GM21526 (cell line): ENCODE measurements around the gene TENT4A.

Experiments used
- ATAC-seq: cut with Tn5 transposase; IDR thresholded peaks from one replicate; pipeline ENCODE4 v1.9.1; 2021; ENCODE audit warnings: moderate library complexity; ENCODE audit not compliant: unreplicated experiment, low FRiP score

The TENT4A gene

GRCh38 chr5:6730807-6731206 is 17.6 kb downstream of the TENT4A start:
- ATAC-seq, result no peak

GRCh38 chr5:6731465-6732237 is 18.4 kb downstream of the TENT4A start:
- ATAC-seq, result no peak

GRCh38 chr5:6732634-6733410 is 19.6 kb downstream of the TENT4A start:
- ATAC-seq, result no peak

DNA sequence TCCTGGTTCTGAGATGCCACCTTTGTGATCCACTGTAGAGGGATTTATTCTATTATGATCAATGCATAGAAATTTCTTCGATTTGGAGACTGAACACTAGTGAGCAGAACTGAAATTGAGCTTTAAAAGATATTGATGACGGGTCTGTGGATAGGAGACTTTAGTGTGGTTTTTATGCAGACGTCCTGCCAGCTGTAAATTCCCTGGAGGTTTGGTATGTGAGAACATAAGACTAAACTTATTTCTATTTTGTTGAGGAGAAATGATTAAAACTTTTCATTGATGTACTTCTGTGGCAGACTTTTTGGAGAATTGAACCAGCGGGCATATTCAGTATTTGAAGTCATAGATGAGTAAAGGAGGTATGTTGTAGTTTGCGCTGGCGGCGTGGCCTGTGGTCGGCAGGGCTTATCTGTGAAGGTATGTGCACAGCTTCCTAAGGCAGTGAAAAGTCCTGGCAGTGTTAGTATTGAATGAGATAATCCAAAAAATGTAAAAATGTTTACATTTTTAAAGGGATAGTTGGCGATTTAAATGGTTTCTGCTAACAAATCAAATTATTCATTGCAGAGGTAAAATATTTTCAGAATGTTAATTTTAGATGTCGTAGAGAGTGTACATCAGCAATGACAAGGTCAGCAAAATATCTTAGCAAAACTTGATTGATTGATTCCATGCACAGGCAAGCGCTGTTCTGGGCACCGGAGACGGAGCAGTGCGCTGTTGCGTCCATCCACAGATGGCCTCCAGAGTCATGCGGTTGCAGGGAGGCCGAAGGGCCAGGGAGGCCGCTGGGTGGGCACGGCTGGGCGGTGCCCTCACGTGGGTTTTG is 20.4 kb downstream of the TENT4A start:
- no peak for ATAC-seq

DNA sequence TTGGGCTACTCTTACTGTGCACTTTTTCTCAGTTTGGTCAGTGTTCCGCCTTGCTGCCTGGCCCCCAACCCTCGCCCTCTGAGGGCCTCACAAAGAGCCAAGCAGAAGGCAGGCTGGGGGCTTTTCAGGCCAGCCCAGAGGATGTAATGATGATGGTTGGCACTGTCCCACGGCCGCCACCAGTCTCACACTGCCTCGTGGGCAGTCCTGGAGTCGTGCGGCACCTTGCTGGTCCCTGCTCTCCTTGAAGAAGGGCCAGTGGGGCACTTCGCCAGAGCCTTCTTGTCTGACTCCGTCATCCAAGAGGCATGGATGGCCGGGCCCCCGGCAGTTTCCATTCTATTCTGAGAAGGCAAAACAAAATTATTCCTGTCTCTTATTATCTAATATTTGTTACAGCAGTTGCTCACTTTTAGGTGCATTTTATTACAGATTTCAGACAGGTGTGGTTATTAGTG is 21.0 kb downstream of the TENT4A start:
- ATAC-seq, result no peak

DNA sequence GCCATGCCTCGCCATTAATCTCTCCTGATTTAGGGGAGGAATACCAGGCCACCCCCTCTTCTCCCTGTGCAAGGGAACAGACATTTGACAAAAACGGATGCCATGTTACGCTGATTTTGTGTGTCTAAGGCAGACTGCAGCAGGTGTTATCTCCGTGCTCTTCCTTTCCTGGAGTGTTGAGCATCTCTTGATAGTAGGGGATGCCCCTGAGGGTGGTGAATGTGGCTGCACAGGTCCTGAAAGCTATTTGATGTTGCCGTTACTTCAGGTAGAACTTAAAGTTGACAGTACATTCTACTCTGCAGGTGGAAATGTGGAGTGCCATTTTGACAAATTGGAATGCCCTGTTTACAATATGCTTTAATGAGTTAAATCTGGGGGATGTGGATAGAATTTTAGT is 21.5 kb downstream of the TENT4A start:
- ATAC-seq, result no peak

DNA sequence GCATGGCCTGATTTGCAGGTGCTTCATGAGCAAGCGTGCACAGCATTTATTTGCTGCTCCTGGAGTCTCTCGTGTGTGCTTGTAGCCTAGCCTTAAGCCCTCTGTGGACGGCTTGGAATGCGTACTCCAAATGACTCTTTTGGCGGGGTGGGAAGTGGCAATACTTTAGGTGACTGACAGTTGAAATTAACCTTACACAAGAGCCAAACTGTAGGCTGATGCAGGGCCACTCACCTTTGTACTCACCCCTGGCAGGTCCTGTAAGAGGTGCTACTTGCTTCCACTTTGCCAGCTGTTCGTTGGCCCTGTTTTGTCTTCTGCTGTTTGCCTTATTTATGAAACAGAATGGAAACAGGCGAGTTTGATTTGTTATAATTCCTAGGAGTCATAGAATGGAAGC is 22.9 kb downstream of the TENT4A start:
- no peak for ATAC-seq

DNA sequence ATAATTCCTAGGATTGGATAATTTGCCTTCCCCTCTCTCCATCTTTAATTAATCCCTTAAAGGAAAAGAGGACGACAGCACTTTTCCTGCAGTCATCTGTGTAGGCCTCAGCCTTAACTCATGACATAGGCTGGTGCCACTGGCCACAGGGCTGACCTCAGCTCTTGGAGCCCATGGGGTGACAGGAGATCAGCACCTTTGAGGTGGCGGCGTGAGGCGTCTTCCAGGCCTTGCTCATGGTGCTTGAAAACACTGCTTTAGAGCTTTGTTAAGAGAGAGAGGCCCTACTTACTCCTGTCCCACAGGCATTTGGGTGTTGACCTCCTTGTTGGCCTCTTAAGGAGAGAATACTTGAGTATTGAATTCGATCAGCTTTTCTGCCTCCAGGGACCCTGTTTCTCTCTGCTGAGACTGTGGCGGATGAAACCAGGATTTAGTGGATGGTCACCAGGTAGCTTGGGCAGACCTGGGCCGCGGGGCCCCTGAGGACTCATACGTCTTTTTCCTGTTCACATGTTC is 23.4 kb downstream of the TENT4A start:
- ATAC-seq, result no peak

GRCh38 chr5:6737043-6737941 is 24.1 kb downstream of the TENT4A start:
- peak; percentile 70 for ATAC-seq

DNA sequence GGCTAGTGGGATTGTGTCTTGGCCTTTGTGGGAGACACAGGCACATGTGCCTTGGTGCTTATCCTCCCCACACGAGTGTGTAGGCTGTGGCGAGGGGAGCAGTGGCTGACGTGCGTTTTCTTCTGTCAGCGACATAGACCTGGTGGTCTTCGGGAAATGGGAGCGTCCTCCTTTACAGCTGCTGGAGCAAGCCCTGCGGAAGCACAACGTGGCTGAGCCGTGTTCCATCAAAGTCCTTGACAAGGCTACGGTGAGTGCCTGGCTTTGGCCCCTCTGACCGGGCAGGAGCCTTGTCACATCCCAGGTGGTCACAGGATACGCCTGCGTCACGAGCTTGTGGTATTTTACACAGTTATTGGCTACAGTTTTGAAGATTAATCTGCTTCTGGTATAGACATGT is 26.4 kb downstream of the TENT4A start:
- no peak for ATAC-seq

GRCh38 chr5:6740586-6741150 is 27.4 kb downstream of the TENT4A start:
- ATAC-seq, result no peak

DNA sequence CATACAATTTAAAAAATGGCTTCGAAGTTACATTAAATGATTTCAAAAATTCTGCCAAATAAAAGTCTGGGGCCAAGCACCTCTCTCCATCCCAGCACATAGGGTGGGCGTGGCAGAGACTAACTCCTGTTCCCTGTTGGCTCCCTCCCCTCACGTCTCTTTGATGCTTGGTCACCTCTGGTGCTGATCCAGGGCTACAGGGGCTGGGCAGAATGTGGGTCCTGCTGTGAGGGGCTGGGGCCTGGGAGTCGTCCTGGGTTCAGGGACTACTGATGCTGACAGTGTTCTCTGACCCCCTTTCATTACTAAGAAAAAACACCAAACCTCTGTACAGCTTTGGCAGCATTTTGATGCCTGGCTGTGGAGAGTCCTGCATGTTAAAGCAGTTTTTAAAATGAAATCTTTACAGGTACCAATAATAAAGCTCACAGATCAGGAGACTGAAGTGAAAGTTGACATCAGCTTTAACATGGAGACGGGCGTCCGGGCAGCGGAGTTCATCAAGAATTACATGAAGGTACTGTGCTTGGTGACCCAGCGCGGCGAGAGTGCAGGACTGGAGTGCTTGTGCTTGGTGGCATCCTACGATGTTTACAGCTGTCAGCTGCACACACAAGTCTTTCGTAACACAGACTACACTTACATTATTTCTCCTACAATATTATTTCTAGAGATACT is 29.0 kb downstream of the TENT4A start:
- ATAC-seq, result no peak

DNA sequence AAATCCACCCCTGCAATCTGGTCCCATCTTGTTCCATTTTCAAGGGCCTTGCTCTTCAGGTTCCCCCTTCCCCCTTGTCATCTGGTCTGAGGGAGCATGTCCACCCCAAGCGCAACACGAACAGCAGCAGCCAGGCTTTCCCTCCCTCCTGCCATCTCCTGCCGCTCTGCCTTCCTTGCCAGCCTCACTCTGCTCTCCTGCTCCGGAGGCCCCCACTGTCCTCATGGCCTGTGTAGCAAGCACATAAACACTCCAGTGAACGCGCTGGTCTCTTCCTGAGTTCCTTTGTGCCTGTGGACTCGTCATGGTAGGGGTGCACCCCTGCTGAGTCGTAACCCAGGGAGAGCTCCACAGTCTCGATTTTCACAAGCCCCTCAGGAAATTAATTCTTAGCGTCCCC is 29.9 kb downstream of the TENT4A start:
- ATAC-seq, result no peak

DNA sequence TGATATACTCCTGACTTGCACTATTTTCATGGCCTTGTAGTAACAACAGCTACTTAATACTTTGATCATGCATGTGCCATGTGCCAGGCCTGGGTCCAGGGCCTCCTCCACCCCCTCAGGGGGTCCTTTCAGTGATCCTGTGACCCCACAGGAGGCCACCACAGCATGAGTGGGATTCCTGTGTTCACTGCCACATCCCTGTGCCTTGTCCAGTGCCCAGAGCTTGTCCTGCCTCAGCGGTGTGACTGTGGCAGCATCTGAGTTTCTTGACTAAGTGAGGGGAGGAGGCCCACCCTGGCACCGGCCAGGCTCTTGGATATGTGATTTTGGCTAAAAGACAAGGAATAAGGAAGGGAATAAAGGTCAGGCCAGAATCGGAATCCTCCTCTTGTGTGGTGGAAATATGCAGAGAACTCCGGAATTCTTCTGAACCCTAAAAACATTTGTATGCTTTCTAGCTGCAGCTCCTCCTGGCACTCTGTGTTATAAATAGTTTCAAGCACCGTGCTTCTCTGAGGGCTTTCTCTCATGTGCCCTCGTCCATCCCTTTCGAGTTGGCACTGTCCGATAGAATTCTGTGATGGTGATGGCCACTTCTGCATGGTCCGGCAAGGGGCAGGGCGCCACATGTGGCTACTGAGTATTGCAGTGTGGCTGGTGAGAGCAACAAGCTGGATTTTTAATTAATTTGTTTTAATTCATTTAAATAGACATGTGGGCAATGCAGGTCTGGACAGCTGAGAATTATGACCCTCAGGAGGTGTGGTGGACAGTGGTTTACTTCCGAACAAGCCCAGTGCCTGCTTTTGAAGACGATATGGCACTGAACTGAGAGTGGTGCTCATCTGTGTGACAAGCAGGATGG is 31.8 kb downstream of the TENT4A start:
- no peak for ATAC-seq

DNA sequence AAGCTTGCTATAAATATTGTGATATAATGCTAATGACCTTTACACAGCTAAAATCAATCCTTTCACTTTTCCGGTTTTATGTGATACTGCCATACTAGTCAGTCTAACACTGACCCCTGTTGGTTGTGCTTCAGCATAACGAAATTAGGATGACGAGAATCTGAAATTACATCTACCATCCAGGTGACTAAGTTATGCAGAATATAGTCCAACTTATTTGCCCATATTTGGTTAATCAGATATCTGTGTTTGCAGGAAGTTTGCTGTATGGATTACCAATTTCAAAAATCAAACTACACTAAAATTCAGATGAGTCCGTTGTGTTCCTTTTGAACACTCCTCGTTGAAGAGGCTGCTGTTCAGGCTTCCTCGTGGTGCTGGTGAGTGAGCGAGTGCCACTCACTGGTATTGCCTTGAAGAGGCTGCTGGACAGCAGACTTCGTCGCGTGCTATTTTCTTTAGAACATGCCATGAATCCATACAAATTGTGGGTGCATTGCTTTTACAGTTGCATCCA is 32.5 kb downstream of the TENT4A start:
- ATAC-seq, result peak; percentile 60

GRCh38 chr5:6746244-6746643 is 33.0 kb downstream of the TENT4A start:
- ATAC-seq, result no peak

- ATAC-seq, result no peak
Observed at GRCh38 chr5:6747103-6747502, 33.9 kb downstream of the TENT4A start.

- ATAC-seq, result no peak
Observed at GRCh38 chr5:6748142-6748541, 34.9 kb downstream of the TENT4A start.
